Fibroblast of skin of left biceps (primary cell): Measurements from ENCODE around the gene RANBP9.

Experiments used
- DNase-seq, 2 experiments: peaks; one replicate each; pipeline ENCODE4 v3.0.0-alpha.2; 2013; ENCODE audit warnings: low read depth in 2 of 2

Gene RANBP9

DNA sequence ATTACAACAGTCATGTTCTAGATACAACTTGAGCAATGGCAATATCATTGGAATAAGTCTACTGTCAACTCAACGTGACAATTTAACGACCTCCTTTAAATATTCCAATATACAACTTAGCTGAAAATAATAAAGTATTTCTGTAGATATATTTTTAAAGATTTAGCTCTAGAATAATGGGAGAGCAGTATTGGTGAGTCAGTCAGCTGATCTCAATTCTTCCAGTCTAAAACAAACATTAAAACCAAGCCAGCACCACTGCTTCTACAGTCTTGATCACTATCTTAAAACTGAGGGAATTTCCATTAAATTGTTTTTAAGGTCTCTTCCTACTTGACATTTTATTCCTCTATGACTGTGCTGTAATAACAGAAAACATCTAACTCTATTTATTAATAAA is 58.3 kb downstream of the RANBP9 start:
- no peak for DNase-seq

DNA sequence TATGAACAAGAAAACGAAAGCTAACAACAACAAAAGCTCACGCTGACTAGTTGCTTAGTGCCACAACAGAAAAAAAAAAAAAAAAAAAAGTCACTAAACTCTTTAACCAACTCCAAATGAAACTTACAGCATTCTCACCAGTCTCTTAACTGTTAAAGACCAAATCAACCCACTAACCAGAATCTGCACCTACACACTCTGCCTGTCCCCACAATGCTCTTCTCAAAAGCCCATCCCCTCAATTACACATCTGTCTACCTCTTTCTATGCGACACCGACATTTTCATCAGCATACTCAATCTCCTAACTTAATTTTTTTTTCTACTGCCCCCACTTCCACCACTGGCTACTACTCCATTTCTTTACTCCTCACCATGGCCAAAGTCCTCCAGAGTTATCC is 62.2 kb downstream of the RANBP9 start:
- DNase-seq = no peak

DNA sequence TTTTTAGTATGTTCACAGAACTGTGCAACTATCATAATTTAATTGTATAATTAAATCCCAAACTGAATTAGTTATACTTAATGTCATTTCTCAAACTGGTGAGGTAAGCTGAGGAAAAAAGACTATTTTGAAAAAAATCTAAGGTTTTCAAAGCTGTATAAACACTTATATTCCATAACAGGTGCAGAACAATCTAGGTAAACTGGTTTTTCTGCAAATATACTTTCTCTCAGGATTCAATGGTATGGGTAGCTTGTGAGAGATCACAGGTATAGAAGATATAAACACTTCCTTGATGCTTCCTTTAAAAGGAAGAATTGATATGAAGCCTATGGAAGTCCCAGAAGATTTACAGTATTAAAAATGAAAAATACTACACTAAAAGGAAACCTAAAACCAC is 62.8 kb downstream of the RANBP9 start:
- no peak for DNase-seq

DNA sequence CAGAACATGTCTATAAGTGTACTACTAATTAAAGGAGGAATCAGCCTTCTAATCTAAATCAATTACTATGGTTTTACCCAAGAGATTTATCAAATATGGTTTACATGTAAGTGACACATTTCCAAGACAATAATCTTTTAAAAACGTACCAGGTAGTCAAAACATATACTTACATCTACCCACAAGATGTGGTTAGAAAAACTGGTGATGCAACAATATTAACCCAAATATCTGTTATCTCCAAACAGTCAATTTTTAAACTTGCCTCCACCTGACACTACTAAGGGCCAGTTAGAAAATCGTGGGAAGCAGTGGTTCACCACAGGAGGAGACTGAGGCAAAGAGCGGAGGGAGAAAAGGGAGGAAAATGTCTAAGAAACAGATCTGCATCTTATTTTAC is 68.5 kb downstream of the RANBP9 start:
- DNase-seq = no peak

DNA sequence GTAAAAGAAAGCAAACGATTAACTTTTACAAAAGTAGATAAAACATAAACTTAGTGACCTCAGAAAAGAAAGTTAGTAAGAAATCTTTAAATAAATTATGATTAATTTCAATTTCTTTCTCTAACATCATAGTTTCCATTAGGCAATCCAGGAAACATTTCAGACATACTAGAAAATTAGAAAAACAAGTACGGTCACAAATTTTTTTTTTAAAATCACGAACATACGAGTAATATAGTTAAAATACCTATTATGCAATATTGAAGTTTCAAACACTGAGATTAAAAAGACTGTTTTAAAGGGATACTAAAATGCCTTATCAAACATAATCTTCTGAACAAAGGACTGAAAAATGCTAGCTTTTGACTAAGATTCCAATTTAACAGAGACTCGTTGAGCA is 70.3 kb downstream of the RANBP9 start:
- no peak for DNase-seq

DNA sequence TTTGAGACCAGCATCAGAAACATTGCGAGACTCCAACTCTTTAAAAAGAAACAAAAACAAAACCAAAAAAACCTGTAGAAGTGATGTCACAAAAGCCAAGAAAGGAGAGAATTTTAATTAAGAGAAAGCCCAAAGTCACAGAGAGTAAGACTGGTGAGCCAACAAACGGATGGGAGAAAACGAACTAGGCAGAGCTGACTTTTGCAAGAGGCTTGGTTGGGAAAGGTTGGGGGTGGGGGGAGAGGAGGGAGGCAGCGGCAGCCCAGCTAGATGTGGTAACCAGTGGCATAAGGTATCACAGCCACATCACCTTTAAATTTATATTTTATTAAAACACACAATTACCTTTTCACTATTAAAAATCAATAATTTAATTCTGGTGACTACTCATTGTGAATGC is 73.0 kb downstream of the RANBP9 start:
- no peak for DNase-seq

DNA sequence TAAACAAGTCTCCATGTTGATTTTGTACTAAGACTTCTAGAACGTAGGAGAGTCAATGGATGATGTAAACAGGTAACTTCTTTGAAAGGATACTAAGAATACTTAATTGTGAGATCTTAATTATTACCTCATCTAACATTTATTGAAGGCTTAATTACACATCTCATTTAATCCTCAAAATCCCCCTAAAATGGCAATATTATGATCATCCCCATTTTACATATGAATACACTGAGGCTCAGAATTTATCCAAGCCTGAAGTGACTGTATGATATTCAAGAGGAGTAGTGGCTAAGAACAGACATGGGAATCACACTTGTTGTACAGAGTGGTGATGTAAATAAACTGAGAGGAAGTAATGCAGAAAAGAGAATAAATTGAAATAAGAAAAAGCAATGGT is 73.6 kb downstream of the RANBP9 start:
- DNase-seq = no peak

DNA sequence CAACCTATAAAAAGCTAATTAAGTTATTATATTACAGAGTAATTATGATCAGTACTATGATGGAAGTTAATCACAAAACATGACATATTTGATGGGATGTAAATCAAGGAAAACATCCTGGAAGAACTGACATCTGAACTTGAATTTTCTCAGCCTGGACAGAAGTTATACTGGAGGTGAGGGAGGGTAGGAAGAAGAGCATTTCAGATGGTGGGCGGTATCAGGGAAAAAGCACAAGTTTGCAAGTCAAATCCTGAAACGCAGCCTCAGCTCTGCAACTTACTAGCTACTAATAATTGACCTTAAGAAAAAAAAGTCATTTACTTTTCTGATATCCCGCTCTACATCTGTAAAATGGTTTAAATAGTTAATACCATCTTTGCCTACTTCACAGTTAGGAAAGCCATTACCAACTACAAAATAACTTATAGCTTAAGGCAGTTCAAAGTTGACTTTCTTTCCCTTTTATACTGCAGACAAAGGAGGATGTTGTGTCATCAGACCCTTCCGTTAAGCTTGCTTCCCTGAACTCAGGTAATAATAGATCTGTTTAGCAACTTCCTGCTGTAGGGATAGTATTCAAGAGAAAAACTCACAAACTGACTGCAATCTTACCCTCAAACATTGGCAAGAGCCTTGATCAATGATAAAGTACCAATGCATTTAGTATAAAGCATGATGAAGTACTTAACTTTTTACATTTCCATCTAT is 75.5 kb downstream of the RANBP9 start:
- no peak for DNase-seq

DNA sequence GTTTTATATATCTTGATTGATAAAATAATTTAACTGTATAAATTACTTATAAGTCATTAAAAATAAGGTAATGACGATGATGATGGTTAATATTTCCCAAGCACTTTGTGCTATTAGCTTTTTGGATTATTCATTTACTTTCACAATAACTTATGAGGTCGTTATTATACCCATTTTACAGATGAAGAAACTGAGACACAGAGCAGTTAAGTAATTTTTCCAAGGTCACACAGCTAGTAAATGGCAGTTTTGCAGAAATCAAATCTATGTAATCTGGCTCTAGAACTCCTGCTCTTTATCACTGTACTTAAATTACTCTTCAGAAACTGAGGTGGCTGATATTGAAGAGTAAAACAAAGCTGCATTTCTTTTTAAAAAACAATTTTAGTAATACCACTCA is 78.3 kb downstream of the RANBP9 start:
- DNase-seq = no peak

DNA sequence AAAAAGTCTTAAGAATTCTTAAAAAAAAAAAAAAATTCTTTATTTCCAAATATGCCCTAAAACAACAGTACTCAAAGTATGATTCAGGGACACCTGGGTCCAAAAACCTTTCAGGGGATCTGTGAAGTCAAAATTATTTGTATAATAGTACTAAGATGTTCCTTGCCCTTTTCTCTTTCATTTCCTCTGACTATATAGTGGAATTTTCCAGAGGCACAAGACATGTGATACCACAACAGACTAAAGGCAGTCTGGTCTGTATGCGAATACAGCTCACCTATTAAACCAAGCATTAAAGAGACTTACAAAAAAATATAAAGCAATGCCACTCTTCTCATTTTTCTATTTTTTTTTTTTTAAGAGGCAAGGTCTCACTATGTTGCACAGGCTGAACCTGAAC is 81.1 kb downstream of the RANBP9 start:
- no peak for DNase-seq

DNA sequence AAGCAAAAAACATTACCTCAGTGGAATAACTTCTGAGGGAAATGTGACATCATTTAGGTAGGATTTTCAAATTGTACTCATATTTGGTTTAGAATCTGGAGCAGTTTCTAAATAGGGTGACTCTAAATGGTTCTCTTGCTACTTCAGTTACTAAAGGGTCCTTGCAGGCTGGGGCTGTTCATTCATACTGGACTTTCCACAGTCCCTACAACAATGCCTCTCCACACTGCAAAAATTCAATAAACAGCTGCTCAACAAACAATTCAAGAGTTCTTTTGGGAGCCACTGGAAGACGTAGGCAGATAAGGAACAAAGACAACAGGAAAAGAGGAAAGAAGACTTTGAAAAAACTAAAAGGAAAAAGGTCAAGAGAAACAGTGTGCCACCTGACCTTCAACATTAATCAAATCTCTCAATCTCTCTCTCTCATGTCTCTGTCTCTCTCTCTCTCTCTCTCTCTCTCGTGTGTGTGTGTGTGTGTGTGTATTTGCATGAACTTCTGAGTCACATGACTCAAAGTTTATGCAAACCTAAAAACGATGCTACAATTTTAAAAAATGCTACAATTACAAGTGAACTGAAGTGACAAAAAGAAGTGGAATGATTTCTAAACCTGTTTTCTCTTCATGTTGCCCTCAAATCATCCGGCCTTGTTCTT is 82.0 kb downstream of the RANBP9 start:
- DNase-seq = no peak

DNA sequence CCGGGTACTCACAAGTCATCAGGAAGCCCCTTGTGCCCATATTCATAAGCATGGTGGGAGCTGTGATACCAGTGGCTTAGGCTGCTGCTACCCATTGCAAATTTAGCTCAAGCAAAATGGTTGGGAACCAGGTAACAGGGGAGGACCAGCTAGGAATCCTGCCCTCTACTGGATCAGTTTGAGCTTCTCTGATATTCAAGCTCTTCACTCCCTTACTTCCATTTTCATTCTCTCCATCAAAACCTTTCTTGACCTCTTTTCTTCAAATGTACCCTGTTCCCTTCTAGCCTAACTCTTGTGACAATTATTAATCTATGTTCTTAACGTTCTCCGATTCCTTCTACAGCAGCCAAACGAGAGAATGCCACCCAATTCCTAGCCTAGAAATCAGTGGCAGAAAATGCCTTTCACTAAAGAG is 86.8 kb downstream of the RANBP9 start:
- no peak for DNase-seq

DNA sequence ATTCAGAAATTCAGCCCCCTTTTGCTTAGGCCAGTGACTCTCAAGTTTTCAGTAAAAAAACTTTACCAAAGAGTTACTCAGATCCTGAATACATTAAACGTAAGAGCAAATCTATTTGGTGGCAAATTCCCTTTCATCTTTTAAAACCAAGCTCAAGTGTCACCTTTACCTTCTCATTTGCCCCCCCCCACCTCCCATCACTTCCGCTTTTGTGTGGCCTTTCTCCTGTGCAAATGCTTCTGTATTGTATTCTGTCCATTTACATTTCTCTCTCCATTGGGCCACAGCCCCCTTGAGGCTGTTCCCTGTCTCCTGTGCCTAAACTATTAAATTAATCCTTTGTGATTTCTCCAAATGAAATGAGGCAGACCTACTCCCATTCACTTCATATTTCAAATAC is 94.6 kb downstream of the RANBP9 start:
- DNase-seq = no peak

DNA sequence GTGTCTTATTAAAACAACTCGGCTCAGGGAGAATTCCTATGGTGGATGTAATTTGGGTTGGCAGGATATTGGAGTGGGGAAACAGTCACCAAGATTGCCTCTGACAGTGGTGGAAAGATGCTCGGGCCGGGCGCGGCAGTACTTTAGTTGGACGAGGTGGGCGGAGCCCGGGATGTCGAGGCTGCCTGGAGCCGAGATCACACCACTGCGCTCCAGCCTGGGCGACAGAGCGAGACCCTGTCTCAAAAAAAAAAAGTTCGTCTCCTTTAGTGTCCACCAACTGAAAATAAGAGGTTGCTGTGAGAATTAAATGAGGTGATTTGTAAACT is 95.9 kb downstream of the RANBP9 start:
- no peak for DNase-seq

DNA sequence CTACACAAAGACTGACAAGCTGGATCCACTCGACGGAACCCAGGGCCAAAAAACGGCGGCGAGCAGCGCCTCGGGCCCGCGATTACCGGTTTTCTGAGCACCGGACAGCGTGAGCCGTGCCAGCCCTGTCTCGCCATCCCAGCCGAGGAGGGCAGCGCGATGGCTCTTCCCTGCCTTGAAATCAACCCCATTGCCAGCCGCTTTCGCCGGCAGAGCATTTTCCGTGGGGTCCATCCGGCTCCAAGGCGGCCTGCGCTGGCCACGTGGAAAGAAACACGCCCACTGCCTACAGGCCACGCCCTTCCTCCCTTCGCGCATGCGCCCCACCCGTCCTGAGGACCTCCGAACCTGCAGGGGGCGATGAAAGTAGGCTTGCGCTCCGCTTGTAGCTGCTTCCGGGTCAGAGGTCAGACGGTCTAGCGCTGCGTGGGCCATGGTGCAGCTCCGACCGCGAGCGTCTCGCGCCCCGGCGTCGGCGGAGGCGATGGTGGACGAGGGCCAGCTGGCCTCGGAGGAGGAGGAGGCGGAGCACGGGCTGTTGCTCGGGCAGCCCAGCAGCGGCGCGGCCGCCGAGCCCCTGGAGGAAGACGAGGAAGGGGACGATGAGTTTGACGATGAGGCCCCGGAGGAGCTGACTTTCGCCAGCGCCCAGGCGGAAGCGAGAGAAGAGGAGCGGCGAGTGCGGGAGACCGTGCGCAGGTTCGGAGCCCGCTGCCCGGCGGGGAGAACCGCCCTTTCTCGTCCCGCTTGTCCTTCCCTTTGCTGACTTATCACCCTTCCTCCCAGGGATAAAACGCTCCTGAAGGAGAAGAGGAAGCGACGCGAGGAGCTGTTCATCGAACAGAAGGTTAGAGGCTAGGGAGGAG is 96.5 kb downstream of the RANBP9 start, which contains the start of gene NOL7:
TSS of gene NOL7 (plus strand) at position 410 of the 866 bp plus-strand sequence. CDS start at position 434, 24 bp downstream.
- DNase-seq = peak; percentile 95

DNA sequence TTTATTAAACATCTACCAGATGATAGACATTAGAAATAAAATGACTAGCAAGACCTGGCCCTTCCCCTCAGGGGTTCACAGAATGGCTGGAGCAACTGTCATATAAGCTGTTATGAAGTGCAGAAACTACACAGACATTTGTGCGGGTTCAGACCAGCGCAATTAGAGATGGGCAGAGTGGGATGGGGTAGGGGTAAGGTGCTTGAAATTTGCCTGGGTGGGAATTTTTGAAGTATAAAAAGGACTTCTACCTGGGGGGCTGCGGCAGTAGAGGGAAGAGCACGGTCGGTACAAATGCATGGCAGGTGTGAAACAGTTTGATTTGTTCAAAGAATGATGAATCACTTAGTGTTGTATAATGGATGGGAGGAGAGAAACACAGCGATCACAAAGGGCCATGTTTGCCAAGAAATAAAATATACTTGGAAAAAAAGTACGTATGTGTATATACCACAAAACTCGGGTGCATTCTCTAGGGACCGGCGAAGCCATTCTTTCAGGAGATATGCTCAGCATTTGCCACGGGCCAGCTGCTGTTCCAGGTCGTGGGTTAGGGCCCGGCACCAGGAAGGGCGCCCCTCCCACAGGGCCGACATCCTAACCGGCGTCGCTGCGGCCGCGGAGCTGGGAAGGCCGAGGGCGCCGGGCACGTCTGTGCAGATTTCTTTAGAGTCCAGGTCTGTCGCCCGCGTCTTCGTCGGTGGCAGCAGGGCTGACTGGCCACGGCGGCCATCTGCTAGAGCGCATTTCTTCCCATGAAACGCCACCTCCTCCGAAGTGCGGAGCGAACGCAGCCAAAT is 97.3 kb downstream of the RANBP9 start:
- DNase-seq = no peak

DNA sequence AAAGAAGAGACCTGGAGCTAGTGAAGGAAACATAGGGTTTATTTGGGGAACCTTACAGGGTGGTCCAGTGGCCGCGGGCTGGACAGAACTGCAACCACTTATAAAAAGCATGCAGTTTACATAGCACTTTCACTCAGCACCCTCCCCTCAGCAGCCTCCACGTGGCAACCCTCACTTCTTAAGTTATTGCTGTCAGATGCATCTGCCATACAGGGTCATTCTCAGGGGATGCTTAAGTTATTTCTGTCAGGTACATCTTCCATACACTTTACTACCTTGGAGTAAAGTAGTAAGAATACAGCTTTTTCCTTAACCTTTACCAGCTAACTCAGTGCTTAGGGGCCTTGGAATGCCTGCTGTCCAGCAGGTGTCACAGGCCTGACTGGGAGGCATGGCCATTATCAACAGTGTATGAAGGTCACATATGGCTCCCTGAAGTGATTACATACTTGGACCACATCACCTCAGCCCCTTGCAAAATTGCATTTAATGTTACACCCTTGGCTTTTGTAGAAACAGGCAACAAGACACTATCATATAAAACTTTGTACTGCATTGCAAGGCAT is 98.5 kb downstream of the RANBP9 start:
- no peak for DNase-seq

DNA sequence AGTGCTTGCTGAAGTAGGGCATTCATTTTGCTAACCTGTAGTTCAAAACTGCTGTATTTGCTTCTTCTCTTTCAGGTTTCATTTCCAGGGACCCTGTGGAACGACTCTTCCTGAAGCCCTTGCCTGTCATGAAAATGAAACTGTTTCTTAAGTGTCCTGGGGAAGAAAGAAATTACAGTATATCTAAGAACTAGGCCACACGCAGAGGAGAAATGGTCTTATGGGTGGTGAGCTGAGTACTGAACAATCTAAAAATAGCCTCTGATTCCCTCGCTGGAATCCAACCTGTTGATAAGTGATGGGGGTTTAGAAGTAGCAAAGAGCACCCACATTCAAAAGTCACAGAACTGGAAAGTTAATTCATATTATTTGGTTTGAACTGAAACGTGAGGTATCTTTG is 99.9 kb downstream of the RANBP9 start:
- DNase-seq = no peak

DNA sequence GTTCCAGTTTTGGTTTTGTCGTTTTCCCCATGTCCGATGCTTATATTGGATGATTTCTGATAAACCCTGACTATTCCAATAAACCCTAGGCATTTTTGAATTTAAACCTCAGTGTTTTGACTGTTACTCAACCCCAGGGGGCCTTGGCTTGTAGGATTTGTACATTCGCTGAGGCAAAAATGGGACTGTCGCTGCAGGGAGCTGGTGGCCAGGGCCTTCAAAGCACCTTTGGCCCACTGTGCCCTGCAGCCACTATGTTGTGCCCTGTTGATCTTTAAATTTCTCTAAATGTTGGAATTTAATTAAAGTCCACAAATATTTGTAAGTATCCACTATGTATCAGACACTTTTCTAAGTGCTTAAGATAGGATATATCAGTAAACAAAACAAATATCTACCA is 106.0 kb downstream of the RANBP9 start:
- no peak for DNase-seq

DNA sequence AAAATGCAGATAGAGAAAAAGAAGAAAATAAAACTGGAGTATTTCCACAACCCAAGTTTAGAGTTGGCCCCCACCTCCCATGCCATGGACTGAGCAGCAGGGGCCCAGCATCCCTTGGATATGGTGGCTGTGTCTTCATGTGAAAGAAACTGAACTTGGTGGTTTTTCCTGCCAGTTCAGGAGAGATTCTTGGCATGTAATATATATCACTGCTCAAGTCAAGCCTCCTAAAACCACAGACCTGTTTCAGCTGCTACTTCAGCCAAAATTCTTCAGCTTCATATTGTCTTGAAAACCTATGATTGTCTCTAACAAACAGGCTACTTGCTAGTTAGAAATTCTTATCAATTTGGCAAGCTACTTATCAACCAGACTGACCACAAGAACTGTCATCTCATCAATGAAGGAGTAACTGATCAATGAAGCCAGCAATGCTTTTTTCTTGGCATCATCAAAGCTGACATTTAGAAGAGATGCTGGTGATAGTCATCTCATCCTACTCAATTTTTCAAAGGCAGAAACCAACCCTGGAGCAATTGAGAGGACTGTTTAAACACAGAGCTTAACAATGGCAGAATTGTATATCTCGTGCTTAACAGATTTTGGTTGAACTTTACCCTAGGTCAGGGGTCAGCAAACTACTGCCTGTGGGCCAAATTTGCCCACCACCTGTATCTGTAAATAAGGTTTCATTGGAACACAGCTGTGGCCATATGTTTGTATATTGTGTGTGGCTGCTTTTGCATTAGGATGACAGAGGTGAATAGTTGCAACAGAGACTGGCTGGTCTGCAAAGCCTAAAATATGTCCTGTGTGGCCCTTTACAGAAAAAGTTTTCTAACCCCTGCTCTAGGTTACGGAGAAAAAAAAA is 106.9 kb downstream of the RANBP9 start:
- DNase-seq = no peak

DNA sequence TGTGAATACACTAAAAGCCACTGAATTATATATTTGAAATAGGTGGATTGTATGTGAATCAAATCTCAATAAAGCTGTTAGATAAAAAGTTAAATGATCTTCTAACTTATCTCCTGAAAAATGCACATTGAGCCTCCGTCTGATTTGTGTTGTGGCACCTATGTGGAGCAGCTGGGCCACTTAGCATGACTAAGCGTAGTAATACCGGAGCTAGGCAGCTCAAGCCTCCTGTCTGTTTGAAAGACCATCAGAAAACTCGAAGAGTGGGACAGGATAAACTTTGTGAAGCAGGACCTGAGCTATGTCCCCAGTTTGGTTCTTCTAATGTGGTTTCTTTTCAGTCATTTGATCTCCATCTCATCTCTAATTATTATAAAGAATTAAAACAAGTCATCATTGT is 107.5 kb downstream of the RANBP9 start:
- no peak for DNase-seq
